Naive thymus-derived CD4-positive, alpha-beta T cell (primary cell): ENCODE measurements around the gene LARGE1. TPM values are rescaled to one million over a fixed set of nuclear protein-coding genes. Genes with fewer than 3 reads are reported as not detected.

ENCODE experiments used
- ATAC-seq: fragments of 150-1000 bp; cut with Tn5 transposase; 2 replicates; pipeline ENCODE4 v1.10.0; 2021; ENCODE audit warnings: mild to moderate bottlenecking, moderate library complexity
- CTCF ChIA-PET: fragments of 350-600 bp; sonication (Branson Sonifier 250); formaldehyde crosslinking; loops from one replicate; lab custom pipeline; 2021; ENCODE audit warnings: antibody characterized with exemption; lab: Charles Lee
- POLR2A ChIA-PET: fragments of 350-600 bp; sonication (Branson Sonifier 250); formaldehyde crosslinking; loops from one replicate; lab custom pipeline; 2021; ENCODE audit warnings: antibody characterized with exemption, inconsistent platforms; lab: Charles Lee
- DNase-seq, 9 donors: peaks; one replicate each; pipeline versions ENCODE4 v3.0.0 to v3.0.0-alpha.2; 2020 to 2022; ENCODE audit warnings: mixed read lengths in 1 of 9
- H3K27ac ChIP-seq: one replicate; pipeline ENCODE4 v1.7.0; 2013; ENCODE audit warnings: mild to moderate bottlenecking, low read depth, low read length, moderate library complexity
- H3K27me3 ChIP-seq, 2 donors: one replicate each; pipeline ENCODE4 v1.7.0; 2013; ENCODE audit warnings: low read length in 2 of 2, mild to moderate bottlenecking in 2 of 2, moderate library complexity in 2 of 2; ENCODE audit not compliant: control insufficient read depth in 2 of 2, insufficient read depth in 2 of 2
- H3K36me3 ChIP-seq, 3 experiments: 1 replicate in 2 of 3; 2 replicates in 1 of 3; pipeline ENCODE4 v1.7.0; 2013; ENCODE audit warnings: low read length in 3 of 3, mild to moderate bottlenecking in 3 of 3, moderate library complexity in 1 of 3; ENCODE audit not compliant: insufficient read depth in 3 of 3, control insufficient read depth in 2 of 3
- H3K4me1 ChIP-seq, 2 donors: one replicate each; pipeline ENCODE4 v1.7.0; 2013; ENCODE audit warnings: low read length in 2 of 2, mild to moderate bottlenecking in 2 of 2, moderate library complexity in 1 of 2; ENCODE audit not compliant: control insufficient read depth in 2 of 2, insufficient read depth in 2 of 2
- H3K4me3 ChIP-seq: 2 replicates; pipeline ENCODE4 v1.7.0; 2013; ENCODE audit warnings: mild to moderate bottlenecking, low read length
- H3K9me3 ChIP-seq, 3 experiments: 1 replicate in 2 of 3; 2 replicates in 1 of 3; pipeline ENCODE4 v1.7.0; 2013; ENCODE audit warnings: low read length in 3 of 3; ENCODE audit not compliant: control insufficient read depth in 2 of 3
- H3K27ac Mint-ChIP-seq, 9 donors: one replicate each; pipeline ENCODE4 v1.8.0; 2020 to 2022; ENCODE audit warnings: mixed read lengths in 9 of 9, mild to moderate bottlenecking in 8 of 9, moderate library complexity in 5 of 9, inconsistent platforms in 2 of 9
- H3K27me3 Mint-ChIP-seq, 5 donors: one replicate each; pipeline ENCODE4 v1.8.0; 2021 to 2022; ENCODE audit warnings: mixed read lengths in 5 of 5, mild to moderate bottlenecking in 1 of 5
- H3K36me3 Mint-ChIP-seq, 5 donors: one replicate each; pipeline ENCODE4 v1.8.0; 2020 to 2022; ENCODE audit warnings: mixed read lengths in 5 of 5, mild to moderate bottlenecking in 3 of 5, inconsistent platforms in 1 of 5
- H3K4me1 Mint-ChIP-seq, 7 donors: one replicate each; pipeline ENCODE4 v1.8.0; 2020 to 2022; ENCODE audit warnings: mixed read lengths in 7 of 7, mild to moderate bottlenecking in 3 of 7, inconsistent platforms in 1 of 7
- H3K4me3 Mint-ChIP-seq, 10 donors: one replicate each; pipeline ENCODE4 v1.8.0; 2020 to 2022; ENCODE audit warnings: mild to moderate bottlenecking in 10 of 10, mixed read lengths in 10 of 10, moderate library complexity in 6 of 10, inconsistent platforms in 2 of 10
- H3K9me3 Mint-ChIP-seq, 11 donors: one replicate each; pipeline ENCODE4 v1.8.0; 2020 to 2022; ENCODE audit warnings: mixed read lengths in 11 of 11, mild to moderate bottlenecking in 4 of 11, inconsistent platforms in 1 of 11, moderate library complexity in 1 of 11
- intact Hi-C, 2 donors: fragments of 100-400 bp; cut with micrococcal nuclease; formaldehyde crosslinking; loops; one replicate each; pipeline ENCODE4 v1.15.1; 2023
- polyA plus RNA-seq, 2 donors: library from polyadenylated mRNA; unstranded; fragments of 300-500 nt; fragmentation: Illumina TruSeq; gene quantifications; one replicate each; pipeline ENCODE4 v1.2.3, GENCODE V29; 2021
- total RNA-seq, 6 experiments: library from RNA in 5 of 6; stranded (reverse) in 5 of 6; gene quantifications; 1 replicate in 5 of 6; 2 replicates in 1 of 6; pipeline ENCODE4 v1.2.3 and lab custom pipeline; 2021 to 2026

LARGE1 gene
- total and polyA plus RNA-seq, 7 experiments from 2014 or later = 2.3 to 4.8 (median 3.0) TPM; not detected in 3

DNA sequence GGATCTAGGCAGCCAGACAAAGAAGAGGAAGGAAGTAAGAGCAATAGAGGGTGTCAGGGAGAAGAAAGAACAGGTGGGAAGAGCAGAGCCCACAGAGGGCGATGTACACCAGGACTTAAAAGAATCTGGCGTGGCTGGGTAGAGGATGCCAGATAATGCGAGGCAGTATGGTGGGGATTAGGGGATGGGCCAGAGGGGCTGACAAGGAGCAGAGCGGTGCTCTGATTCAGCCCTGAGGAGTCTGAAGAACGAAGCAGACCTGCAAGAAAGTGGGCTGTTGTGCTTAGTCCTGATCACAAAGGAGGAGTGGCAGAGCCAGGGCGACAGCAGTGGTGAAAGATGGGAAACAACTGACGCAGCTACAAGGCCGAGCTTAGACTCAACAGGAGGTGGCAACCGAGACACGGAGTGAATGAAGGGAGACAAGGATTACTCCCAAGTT, 163.7 kb downstream of the LARGE1 start:
- Mint-ChIP-seq H3K4me3 (no peak overlapping the region), H3K4me1 (no peaks in the 10 kb centered on the region), H3K27ac (no peak overlapping the region), H3K36me3 (peaks cover 0 to 11% (median 0%) of the 10 kb centered on the region in 5 donors), H3K27me3 (peaks cover 0 to 8% (median 0%) of the 10 kb centered on the region in 5 donors), H3K9me3 (peaks cover 3 to 40% (median 20%) of the 10 kb centered on the region in 11 donors)
- no peak for DNase-seq
- Histone ChIP-seq H3K27ac (no peak overlapping the region), H3K36me3 (no peaks in the 10 kb centered on the region), H3K9me3 (no peaks in the 10 kb centered on the region), H3K4me1 (no peaks in the 10 kb centered on the region), H3K4me3 (no peak overlapping the region), H3K27me3 (no peaks in the 10 kb centered on the region)
- intact Hi-C loops = no loop called here
- POLR2A ChIA-PET = no interaction called here
- no peak for ATAC-seq
- CTCF ChIA-PET = no interaction called here

DNA sequence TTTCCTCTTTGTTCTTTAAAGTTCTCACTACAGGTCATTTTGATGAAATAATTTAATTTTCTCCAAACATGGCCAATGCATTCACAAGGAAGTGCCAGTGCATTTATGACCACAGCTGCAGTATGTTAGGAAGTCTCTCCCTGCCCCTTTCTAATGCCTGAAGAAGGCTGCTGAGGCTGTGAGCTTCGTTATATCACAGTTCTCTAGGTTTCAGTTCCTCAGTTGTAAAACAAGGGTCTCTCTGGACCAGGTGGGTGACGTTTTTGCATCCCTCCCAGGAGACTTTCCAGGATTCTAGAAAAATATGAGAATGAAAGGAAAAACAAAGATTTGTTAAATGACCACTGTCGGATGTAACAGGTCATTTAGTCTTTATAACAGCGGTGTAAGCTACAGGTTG, 171.6 kb downstream of the LARGE1 start:
- ATAC-seq (no peak), DNase-seq (no peak)
- CTCF ChIA-PET = no interaction called here
- Mint-ChIP-seq H3K27me3 (peaks cover 0 to 6% (median 0%) of the 10 kb centered on the region in 5 donors), H3K27ac (no peak overlapping the region), H3K9me3 (peaks cover 0 to 32% (median 10%) of the 10 kb centered on the region in 11 donors), H3K36me3 (no peaks in the 10 kb centered on the region), H3K4me1 (no peaks in the 10 kb centered on the region), H3K4me3 (no peak overlapping the region)
- Histone ChIP-seq H3K36me3 (no peaks in the 10 kb centered on the region), H3K27me3 (no peaks in the 10 kb centered on the region), H3K27ac (no peak overlapping the region), H3K4me3 (no peak overlapping the region), H3K9me3 (no peaks in the 10 kb centered on the region), H3K4me1 (no peaks in the 10 kb centered on the region)
- POLR2A ChIA-PET = no interaction called here
- intact Hi-C loops = no loop called here

DNA sequence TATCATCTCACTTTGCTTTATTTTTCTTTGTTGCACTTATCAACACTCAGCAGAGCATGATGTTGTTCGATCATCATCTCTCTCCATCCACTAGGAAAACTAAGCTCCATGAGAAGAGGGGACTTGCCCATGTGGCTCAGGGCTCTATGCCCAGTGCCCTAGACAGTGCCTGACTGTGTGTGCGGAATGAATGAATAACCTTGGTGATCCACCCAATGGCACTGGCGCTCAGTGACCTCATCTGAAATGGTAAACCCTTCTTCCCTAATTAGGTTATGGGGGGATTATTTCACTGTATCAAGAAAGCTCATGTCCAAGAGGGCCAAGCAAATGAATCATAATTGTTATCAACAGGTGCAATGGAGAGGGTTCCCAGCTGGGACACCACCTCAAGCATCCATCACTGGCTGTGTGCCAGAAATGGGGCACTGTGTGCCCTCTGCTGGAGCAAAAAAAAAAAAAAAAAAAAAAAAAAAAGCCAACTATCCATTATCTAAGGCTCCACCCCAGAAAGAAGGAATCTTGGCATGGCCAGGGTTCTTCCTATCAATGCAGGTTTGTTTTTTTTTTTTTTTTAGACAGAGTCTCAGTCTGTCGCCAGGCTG, 172.6 kb downstream of the LARGE1 start:
- peaks cover 0 to 35% (median 11%) of the 10 kb centered on the region in 11 donors for H3K9me3 Mint-ChIP-seq
- H3K36me3 ChIP-seq = no peaks in the 10 kb centered on the region
- no peak overlapping the region for H3K4me3 ChIP-seq
- DNase-seq (no peak), ATAC-seq (no peak)
- no peaks in the 10 kb centered on the region for H3K36me3 Mint-ChIP-seq
- intact Hi-C loops = no loop called here
- no peaks in the 10 kb centered on the region for H3K27me3 ChIP-seq
- H3K27me3 Mint-ChIP-seq = peaks cover 0 to 6% (median 0%) of the 10 kb centered on the region in 5 donors
- no peaks in the 10 kb centered on the region for H3K9me3 ChIP-seq
- ChIA-PET POLR2A (no interaction called here), CTCF (no interaction called here)
- H3K4me3 Mint-ChIP-seq = no peak overlapping the region
- no peaks in the 10 kb centered on the region for H3K4me1 ChIP-seq
- H3K27ac Mint-ChIP-seq = no peak overlapping the region
- H3K27ac ChIP-seq = no peak overlapping the region
- no peaks in the 10 kb centered on the region for H3K4me1 Mint-ChIP-seq

DNA sequence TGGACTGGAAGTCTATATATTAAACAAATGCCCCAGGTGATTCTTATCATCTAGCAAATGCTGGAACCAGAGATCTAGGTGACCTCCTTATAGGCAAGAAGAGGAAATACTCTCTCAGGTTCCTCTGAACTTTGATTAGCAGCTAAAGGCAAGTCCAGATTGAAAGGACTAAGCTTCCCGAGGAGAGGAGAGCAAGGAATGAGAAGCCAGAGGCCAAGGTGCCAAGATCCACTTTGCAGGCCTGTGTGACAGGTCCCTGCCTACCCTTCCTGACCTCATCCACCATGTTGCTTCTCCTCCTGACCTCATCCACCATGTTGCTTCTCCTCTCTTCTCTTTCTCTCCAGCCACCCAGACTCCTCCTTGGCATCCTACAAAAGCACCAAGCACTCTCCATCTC, 173.2 kb downstream of the LARGE1 start:
- H3K36me3 Mint-ChIP-seq = no peaks in the 10 kb centered on the region
- H3K9me3 ChIP-seq = no peaks in the 10 kb centered on the region
- POLR2A ChIA-PET = no interaction called here
- peaks cover 0 to 28% (median 7%) of the 10 kb centered on the region in 11 donors for H3K9me3 Mint-ChIP-seq
- peaks cover 0 to 6% (median 0%) of the 10 kb centered on the region in 5 donors for H3K27me3 Mint-ChIP-seq
- CTCF ChIA-PET = no interaction called here
- ATAC-seq (no peak), DNase-seq (no peak)
- no peaks in the 10 kb centered on the region for H3K4me1 ChIP-seq
- H3K27ac ChIP-seq = no peak overlapping the region
- no peak overlapping the region for H3K4me3 Mint-ChIP-seq
- intact Hi-C loops = no loop called here
- H3K36me3 ChIP-seq = no peaks in the 10 kb centered on the region
- H3K27ac Mint-ChIP-seq = no peak overlapping the region
- no peaks in the 10 kb centered on the region for H3K4me1 Mint-ChIP-seq
- no peaks in the 10 kb centered on the region for H3K27me3 ChIP-seq
- H3K4me3 ChIP-seq = no peak overlapping the region

DNA sequence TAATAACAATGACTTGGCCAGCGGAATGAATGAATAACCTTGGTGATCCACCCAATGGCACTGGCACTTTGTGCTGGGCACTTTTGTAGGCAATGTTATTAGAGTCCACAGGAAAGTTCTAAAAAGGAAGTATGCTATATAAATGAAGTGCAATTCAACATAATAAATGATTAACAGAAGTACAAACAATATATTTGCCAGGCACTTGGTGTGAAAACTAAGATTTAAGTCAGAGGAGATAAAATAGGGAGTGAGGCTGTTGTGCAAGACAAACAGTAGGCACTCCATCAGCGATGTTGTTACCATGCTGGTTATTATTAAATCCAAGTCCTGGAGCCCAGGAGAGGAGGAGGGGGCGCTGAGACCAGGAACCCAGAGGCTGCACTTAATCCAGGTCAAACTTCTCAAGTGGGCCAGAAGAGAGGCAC, 173.8 kb downstream of the LARGE1 start:
- no peak overlapping the region for H3K4me3 ChIP-seq
- H3K27ac Mint-ChIP-seq = no peak overlapping the region
- ChIA-PET POLR2A (no interaction called here), CTCF (no interaction called here)
- no peak for ATAC-seq
- H3K4me3 Mint-ChIP-seq = no peak overlapping the region
- no peaks in the 10 kb centered on the region for H3K9me3 ChIP-seq
- no peaks in the 10 kb centered on the region for H3K36me3 ChIP-seq
- peaks cover 0 to 26% (median 7%) of the 10 kb centered on the region in 11 donors for H3K9me3 Mint-ChIP-seq
- no peaks in the 10 kb centered on the region for H3K27me3 ChIP-seq
- no peaks in the 10 kb centered on the region for H3K36me3 Mint-ChIP-seq
- H3K27ac ChIP-seq = no peak overlapping the region
- intact Hi-C loops = no loop called here
- H3K4me1 ChIP-seq = no peaks in the 10 kb centered on the region
- peaks cover 0 to 7% (median 0%) of the 10 kb centered on the region in 5 donors for H3K27me3 Mint-ChIP-seq
- no peaks in the 10 kb centered on the region for H3K4me1 Mint-ChIP-seq
- DNase-seq = no peak

DNA sequence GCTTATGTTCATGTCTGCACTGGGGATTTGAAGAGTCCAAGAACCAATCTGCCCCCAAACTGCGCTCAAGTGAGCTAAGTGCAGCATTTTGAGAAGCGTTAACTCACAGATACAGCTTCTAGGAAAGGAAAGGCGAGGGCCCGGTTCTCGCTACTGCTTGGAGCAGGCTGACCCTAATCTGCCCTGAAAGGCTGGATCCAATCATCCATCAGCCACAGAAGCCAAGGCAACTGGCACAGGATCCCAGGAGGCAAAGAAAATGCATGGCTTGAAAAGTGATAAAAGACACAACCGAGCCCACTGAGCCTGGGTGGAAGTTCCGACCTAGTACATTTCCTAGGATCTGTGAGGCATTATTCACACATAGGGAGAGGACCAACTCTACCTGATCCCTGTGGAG, 174.8 kb downstream of the LARGE1 start:
- no peaks in the 10 kb centered on the region for H3K4me1 ChIP-seq
- ATAC-seq (no peak), DNase-seq (no peak)
- no peak overlapping the region for H3K4me3 Mint-ChIP-seq
- intact Hi-C loops = no loop called here
- H3K27me3 ChIP-seq = no peaks in the 10 kb centered on the region
- POLR2A ChIA-PET = no interaction called here
- peaks cover 0 to 10% (median 0%) of the 10 kb centered on the region in 5 donors for H3K27me3 Mint-ChIP-seq
- no peaks in the 10 kb centered on the region for H3K36me3 ChIP-seq
- CTCF ChIA-PET = no interaction called here
- peaks cover 0 to 22% (median 7%) of the 10 kb centered on the region in 11 donors for H3K9me3 Mint-ChIP-seq
- no peak overlapping the region for H3K27ac ChIP-seq
- no peaks in the 10 kb centered on the region for H3K36me3 Mint-ChIP-seq
- no peak overlapping the region for H3K27ac Mint-ChIP-seq
- H3K9me3 ChIP-seq = no peaks in the 10 kb centered on the region
- H3K4me3 ChIP-seq = no peak overlapping the region
- H3K4me1 Mint-ChIP-seq = no peaks in the 10 kb centered on the region

DNA sequence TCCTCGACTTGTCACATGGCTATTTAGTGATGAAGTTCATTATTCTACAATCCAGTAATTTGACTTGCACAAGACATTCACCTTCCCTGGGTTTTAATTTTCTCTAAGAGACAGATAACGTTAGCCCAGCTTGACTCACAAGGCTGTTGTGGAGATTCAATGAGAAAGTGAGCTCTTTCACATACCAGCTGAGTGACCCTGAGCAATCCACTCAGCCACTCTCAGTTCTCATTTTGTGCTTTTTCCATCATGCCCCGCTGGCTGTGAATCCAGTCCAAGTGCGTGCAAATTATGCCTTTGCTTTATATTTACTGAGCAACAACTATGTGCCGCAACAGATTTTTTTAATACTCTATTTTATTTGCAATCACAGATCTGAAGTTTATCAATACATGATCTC, 176.5 kb downstream of the LARGE1 start:
- H3K27me3 Mint-ChIP-seq = peaks cover 0 to 4% (median 0%) of the 10 kb centered on the region in 5 donors
- H3K27me3 ChIP-seq = no peaks in the 10 kb centered on the region
- POLR2A ChIA-PET = no interaction called here
- peaks cover 0 to 16% (median 5%) of the 10 kb centered on the region in 11 donors for H3K9me3 Mint-ChIP-seq
- CTCF ChIA-PET = no interaction called here
- H3K36me3 Mint-ChIP-seq = no peaks in the 10 kb centered on the region
- DNase-seq (no peak), ATAC-seq (no peak)
- H3K27ac ChIP-seq = no peak overlapping the region
- no peaks in the 10 kb centered on the region for H3K9me3 ChIP-seq
- H3K4me3 ChIP-seq = no peak overlapping the region
- H3K4me1 Mint-ChIP-seq = no peaks in the 10 kb centered on the region
- H3K27ac Mint-ChIP-seq = no peak overlapping the region
- no peak overlapping the region for H3K4me3 Mint-ChIP-seq
- intact Hi-C loops = no loop called here
- H3K36me3 ChIP-seq = no peaks in the 10 kb centered on the region
- no peaks in the 10 kb centered on the region for H3K4me1 ChIP-seq
